HG03457 (cell line): Measurements from ENCODE around the gene CRTC2.

Experiments used
- ATAC-seq: cut with Tn5 transposase; IDR thresholded peaks from one replicate; pipeline ENCODE4 v1.9.1; 2021; ENCODE audit warnings: moderate number of reproducible peaks; ENCODE audit not compliant: unreplicated experiment

Gene CRTC2

GRCh38 chr1:153976819-153977249, 18.4 kb upstream of the CRTC2 start:
- no peak for ATAC-seq

- no peak for ATAC-seq
Observed at GRCh38 chr1:153973525-153973924, 15.1 kb upstream of the CRTC2 start.

GRCh38 chr1:153973071-153973470, 14.7 kb upstream of the CRTC2 start:
- ATAC-seq = no peak

DNA sequence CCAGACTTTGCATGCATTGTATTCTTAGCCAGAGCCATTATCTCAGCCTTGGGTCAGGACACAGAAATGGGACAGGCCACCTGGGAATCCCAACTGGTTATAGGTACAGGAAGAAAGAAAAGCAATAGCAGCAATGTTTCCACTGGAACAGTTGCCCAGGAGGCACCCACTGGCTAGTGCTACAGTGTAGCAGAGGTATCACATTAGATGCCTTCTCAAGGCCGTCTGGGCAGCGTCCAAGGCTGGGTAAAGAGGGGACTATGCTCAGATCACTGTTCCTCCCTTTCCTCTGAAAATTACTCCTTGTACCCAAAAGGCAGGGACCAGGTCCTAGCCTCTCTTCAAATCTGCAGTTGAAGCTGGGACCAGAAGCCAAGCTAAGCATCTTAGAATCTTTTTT, 11.9 kb upstream of the CRTC2 start:
- ATAC-seq = no peak

DNA sequence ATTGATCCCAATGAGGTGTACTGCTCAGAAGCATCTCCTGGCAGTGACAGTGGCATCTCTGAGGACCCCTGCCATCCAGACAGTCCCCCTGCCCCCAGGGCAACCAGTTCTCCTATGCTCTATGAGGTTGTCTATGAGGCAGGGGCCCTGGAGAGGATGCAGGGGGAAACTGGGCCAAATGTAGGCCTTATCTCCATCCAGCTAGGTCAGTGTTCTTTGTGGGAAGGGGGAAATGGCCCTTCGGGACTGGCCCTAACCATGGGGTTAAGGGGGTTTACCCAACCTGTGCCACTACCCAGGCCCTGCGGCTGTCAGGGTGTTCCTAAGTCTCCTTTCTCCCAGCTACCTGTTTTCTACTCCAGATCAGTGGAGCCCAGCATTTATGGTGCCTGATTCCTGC, 10.6 kb upstream of the CRTC2 start:
- no peak for ATAC-seq

GRCh38 chr1:153968408-153968807, 10.0 kb upstream of the CRTC2 start:
- ATAC-seq = no peak

- no peak for ATAC-seq
Observed at GRCh38 chr1:153968000-153968363, 9.6 kb upstream of the CRTC2 start.

GRCh38 chr1:153967107-153967999, 8.9 kb upstream of the CRTC2 start, which contains the start of gene CREB3L4:
TSS of gene CREB3L4 (plus strand) at chr1:153967902. CDS start at chr1:153968526, 624 bp downstream.
- ATAC-seq = peak; percentile 56

- ATAC-seq = no peak
Observed at GRCh38 chr1:153963850-153964331, 5.5 kb upstream of the CRTC2 start.

DNA sequence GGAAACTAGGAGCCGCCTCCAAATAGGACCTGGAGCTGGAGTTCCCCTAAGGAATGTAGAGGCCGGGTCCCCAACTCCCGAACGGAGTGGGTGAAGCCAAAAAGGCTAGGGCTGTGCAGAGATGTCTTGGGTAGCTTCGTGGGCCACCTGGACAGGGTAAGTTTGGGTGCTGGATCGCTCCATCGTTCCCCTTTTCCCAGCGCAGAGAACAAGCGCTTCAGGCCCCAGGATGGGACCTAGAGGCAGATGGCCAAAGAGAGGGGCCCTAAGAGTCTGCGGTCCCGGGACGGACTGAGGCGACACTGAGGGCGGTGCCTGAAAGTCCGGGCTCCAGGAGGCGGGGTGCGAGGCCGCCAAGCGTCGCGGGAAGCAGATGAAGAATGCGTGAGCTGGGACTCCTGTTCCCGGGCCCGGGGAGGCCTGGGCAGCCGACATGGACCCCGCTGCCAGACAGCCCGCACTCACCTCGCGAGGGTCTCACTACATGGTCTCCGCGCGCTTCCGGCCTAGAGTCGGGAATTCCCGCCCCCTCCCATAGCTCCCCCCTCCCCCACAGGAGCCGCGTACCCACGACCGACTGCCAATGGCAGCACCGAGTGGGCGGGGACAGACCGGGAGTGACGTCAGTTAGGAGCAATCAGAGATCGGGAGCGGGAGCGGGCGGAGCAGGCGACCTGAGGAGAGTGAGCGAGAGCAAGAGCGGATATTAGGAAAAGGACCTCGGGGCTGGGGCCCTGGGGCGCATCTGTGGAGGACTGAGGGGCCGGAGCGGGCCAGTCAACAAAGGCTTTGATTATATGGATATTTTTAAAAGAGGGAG, 4.8 kb upstream of the CRTC2 start, which contains the start of gene SLC39A1:
Gene SLC39A1, minus strand, starts transcription at position 508 of the 820 bp plus-strand sequence. CDS start 822 bp downstream, outside the sequence.
- no peak for ATAC-seq

- ATAC-seq = no peak
Observed at GRCh38 chr1:153962088-153963029, 3.9 kb upstream of the CRTC2 start.

DNA sequence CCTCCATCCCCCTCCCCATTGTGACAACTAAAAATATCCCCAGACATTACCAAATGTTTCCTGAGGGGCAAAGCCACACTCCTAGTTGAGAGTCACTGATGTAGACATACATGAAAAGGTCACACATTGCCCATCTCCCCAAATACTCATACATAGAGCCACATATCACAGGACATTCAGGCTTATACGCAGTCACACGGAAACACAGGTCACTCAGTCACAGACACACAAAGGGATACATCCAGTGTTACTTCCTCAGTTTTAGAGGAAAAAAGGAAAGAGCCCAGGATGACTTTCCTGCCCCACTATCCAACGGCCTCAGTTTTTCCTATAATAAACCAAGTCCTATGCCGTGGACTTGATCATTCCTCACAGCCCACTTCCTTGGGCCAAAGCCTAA, 3.0 kb upstream of the CRTC2 start:
- ATAC-seq = no peak

- ATAC-seq = no peak
Observed at GRCh38 chr1:153960206-153960605, 1.8 kb upstream of the CRTC2 start.

GRCh38 chr1:153959454-153959853, 1.0 kb upstream of the CRTC2 start:
- no peak for ATAC-seq

GRCh38 chr1:153958961-153959260, 499 bp upstream of the CRTC2 start:
- ATAC-seq = no peak

DNA sequence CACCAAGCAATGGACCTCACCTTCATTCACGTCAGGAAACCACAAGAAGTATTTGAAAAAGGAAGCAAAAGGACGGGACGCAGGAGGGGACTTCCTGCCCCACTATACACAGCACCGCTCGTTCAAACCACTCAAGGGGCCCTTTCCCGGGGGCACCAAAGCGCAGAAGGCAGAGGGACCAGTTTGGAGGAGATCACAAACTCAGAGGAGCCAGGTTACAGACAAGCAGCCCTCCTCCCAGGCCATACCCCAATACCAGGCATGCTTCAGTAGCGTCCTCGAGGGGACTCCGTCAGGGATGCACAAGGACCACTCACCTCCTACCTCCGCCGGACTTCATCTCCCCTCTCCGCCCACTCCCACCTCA, 685 bp downstream of the CRTC2 start:
- peak; percentile 5 for ATAC-seq

DNA sequence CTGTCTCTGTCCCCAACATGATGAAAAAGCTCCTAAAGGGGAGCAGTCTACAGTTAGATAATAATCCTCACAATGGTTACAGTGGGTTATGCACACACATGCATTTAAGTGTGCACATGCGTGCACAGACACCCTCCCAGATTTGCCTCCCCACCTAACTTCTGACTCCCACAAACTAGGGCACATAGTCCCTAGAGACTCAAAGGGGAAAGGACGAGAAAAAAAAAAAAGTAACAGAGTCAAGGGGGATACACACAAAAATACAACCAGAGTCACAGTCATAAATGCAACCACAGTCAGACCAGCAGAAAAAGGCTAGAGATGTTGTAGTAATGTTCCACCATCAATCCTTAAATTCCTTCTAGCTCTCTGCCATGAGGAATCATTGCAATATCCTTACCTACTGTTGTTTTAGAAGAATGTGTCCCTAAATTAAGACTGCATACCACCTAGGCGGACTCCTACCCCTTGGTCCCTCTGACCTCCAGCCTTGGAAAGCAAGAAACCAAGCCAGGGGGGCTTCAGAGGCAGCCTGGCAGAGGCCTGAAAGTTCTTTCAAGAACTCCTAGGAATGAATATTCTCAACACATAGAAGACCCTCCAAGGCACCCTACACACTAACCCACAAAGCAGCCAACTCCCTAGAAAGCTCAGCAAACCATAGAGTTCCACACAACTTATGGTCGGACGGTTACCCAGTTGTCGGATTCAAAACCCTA, 1.3 kb downstream of the CRTC2 start:
- ATAC-seq = no peak

- no peak for ATAC-seq
Observed at GRCh38 chr1:153954826-153955225, 3.6 kb downstream of the CRTC2 start.

GRCh38 chr1:153953859-153954365, 4.5 kb downstream of the CRTC2 start:
- no peak for ATAC-seq

GRCh38 chr1:153951801-153952200, 6.6 kb downstream of the CRTC2 start:
- no peak for ATAC-seq
